Esophagus muscularis mucosa (tissue), 4 donors: ENCODE measurements around the gene MALSU1. TPM values are rescaled to one million over a fixed set of nuclear protein-coding genes. Genes with fewer than 3 reads are reported as not detected.

ENCODE experiments used
- DNase-seq: peaks from one replicate; pipeline ENCODE4 v3.0.0-alpha.2; 2017; ENCODE audit errors: extremely low spot score
- H3K27ac ChIP-seq, 4 donors: fragments of 200-600 bp; sonication (generic); replicated peaks in 1 of 4; 1 replicate in 3 of 4; 2 replicates in 1 of 4; pipeline ENCODE4 v1.5.1; 2016 to 2019; ENCODE audit warnings: mild to moderate bottlenecking in 1 of 4
- H3K27me3 ChIP-seq, 4 donors: fragments of 200-600 bp; sonication (generic); one replicate each; pipeline versions ENCODE4 v1.5.1 to v1.6.0; 2016 to 2019
- H3K36me3 ChIP-seq, 4 donors: fragments of 200-600 bp; sonication (generic); one replicate each; pipeline ENCODE4 v1.5.1; 2016 to 2019
- H3K4me1 ChIP-seq, 4 donors: fragments of 200-600 bp; sonication (generic); one replicate each; pipeline ENCODE4 v1.5.1; 2016 to 2019
- H3K4me3 ChIP-seq, 4 donors: fragments of 200-600 bp; sonication (generic); 1 replicate in 2 of 4; 2 replicates in 2 of 4; pipeline ENCODE4 v1.5.1; 2016 to 2019; ENCODE audit warnings: mild to moderate bottlenecking in 4 of 4, moderate library complexity in 1 of 4
- H3K9me3 ChIP-seq, 4 donors: fragments of 200-600 bp; sonication (generic); 1 replicate in 3 of 4; 2 replicates in 1 of 4; pipeline ENCODE4 v1.5.1; 2016 to 2019
- EP300 ChIP-seq: sonication (generic); formaldehyde crosslinking; IDR thresholded peaks from one replicate; pipeline ENCODE4 v1.6.1; 2017; ENCODE audit warnings: antibody characterized with exemption
- POLR2A ChIP-seq: fragments of 450-650 bp; IDR thresholded peaks from one replicate; pipeline ENCODE4 v1.6.1; 2017; ENCODE audit warnings: antibody characterized with exemption, moderate library complexity, mild to moderate bottlenecking, low read depth
- POLR2AphosphoS5 ChIP-seq, 2 donors: sonication (generic); formaldehyde crosslinking; IDR thresholded peaks; one replicate each; pipeline ENCODE4 v1.6.1; 2017; ENCODE audit warnings: antibody characterized with exemption in 2 of 2
- WGBS: methylation state at CpG from one replicate; pipeline ENCODE4 v1.1.5; 2018; 5-methylcytosine and 5-hydroxymethylcytosine counted together
- intact Hi-C: fragments of 100-400 bp; cut with DNase I; formaldehyde crosslinking; loops from one replicate; pipeline ENCODE4 v1.15.1; 2023
- total RNA-seq, 4 donors: library from RNA; depleted of rRNA; stranded (reverse); fragments of >200 nt; gene quantifications; one replicate each; pipeline versions ENCODE4 v1.1.0 to v1.2.1, GENCODE V29; 2016
- TF ChIP-seq, protein P1 (sequence below), 3 experiments: fragments of 200-600 bp in 2 of 3; fragments of 450-650 bp in 1 of 3; sonication (generic) in 2 of 3; IDR thresholded peaks; one replicate each; pipeline ENCODE4 v1.5.1; 2017 to 2019; ENCODE audit warnings: antibody characterized with exemption in 3 of 3, mild to moderate bottlenecking in 2 of 3, moderate library complexity in 1 of 3

Gene MALSU1
- total RNA-seq, 4 donors from 2014 or later: 39.0 to 74.2 (median 63.3) TPM

DNA sequence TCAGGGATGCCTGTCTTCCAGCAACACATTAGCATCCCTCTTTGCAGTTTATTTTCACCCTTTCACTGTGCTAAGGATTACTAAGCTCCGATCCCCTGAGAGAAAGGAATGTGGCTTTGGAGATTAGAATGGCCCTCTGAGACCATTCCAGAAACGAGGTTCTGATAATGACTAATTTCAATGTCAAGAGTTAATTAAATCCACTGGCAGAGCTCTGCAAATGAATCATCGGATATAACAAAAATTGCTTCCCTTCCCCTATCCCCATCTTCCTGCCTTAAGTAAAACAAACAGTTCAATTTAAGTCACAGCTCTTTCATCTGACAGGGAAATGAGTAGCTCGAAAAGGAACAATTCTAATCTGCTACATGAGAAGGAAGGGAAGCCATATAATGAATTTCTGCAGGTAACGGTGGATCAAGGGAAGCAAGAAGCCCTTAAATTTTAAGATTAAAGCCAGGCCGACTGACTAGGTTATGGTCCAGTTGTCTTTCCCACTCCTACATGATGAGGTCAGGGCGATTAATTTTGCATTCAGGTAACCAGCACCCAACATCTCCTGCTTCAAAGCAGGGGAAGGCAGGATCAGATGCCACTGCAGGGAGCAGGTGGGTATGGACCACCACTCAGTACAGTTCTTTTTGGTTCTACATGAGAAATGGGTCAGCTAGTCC is 50.5 kb downstream of the MALSU1 start:
- no peak for DNase-seq
- no peaks in the 10 kb centered on the region for H3K36me3 ChIP-seq
- intact Hi-C loops: no loop called here
- H3K27ac ChIP-seq: no peak overlapping the region
- WGBS: 73% methylated on average over 7 of the region's 7 CpGs
- H3K4me1 ChIP-seq: no peaks in the 10 kb centered on the region
- TF ChIP-seq POLR2AphosphoS5 (IDR thresholded peaks at IDR 0.05) (no peak), EP300 (no peak)
- H3K27me3 ChIP-seq: no peaks in the 10 kb centered on the region
- no peaks in the 10 kb centered on the region for H3K9me3 ChIP-seq
- no peak overlapping the region for H3K4me3 ChIP-seq

DNA sequence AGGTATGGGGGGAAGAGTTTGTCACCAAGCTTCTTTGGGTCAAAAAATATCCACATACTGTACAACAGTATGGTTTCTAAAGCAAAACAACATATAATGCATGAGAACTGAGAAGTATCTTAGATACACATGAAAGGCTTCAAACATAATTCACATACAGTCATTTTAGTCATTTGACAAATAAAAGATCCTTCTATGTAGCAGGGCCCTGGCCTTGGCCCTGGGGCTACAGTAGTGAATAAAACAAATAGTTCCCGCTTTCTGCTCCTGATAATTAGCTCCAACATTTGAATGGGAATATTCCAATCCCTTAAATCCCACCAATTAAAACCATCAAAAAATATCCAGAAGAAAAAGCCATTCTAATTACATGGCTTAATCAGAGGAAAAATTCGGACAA is 51.3 kb downstream of the MALSU1 start:
- H3K4me3 ChIP-seq: no peak overlapping the region
- no peaks in the 10 kb centered on the region for H3K27me3 ChIP-seq
- H3K36me3 ChIP-seq: no peaks in the 10 kb centered on the region
- TF ChIP-seq POLR2A (no peak), POLR2AphosphoS5 (IDR thresholded peaks at IDR 0.05) (no peak), EP300 (no peak)
- TF ChIP-seq, protein P1, sequence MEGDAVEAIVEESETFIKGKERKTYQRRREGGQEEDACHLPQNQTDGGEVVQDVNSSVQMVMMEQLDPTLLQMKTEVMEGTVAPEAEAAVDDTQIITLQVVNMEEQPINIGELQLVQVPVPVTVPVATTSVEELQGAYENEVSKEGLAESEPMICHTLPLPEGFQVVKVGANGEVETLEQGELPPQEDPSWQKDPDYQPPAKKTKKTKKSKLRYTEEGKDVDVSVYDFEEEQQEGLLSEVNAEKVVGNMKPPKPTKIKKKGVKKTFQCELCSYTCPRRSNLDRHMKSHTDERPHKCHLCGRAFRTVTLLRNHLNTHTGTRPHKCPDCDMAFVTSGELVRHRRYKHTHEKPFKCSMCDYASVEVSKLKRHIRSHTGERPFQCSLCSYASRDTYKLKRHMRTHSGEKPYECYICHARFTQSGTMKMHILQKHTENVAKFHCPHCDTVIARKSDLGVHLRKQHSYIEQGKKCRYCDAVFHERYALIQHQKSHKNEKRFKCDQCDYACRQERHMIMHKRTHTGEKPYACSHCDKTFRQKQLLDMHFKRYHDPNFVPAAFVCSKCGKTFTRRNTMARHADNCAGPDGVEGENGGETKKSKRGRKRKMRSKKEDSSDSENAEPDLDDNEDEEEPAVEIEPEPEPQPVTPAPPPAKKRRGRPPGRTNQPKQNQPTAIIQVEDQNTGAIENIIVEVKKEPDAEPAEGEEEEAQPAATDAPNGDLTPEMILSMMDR (IDR thresholded peaks at IDR 0.05): no peak
- H3K27ac ChIP-seq: no peak overlapping the region
- H3K4me1 ChIP-seq: no peaks in the 10 kb centered on the region
- intact Hi-C loops: no loop called here
- no peak for DNase-seq
- 92% methylated on average over 2 of the region's 2 CpGs for WGBS
- H3K9me3 ChIP-seq: no peaks in the 10 kb centered on the region

DNA sequence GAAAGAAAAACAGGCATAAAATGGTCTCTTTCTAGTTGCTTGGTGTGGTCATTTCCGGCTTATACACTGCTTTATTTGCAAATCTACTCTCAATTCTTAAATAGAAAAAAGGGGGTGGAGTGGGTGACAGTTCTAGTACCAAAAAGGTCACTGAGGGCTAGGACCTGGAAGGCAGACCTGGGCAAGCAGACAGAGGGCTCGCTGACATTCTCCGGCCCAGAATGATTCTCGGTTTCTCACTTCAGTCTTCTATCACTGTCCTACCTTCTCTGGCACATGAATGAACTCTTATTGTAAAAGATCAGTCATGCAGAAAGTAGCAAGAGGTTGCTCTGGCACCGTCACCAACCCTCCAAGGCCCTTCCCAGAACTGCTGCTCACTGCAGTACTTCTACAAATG is 54.0 kb downstream of the MALSU1 start:
- Histone ChIP-seq H3K27me3 (no peaks in the 10 kb centered on the region), H3K4me1 (no peaks in the 10 kb centered on the region), H3K27ac (no peak overlapping the region), H3K9me3 (no peaks in the 10 kb centered on the region), H3K4me3 (no peak overlapping the region), H3K36me3 (no peaks in the 10 kb centered on the region)
- intact Hi-C loops: no loop called here
- WGBS: 98% methylated on average over 5 of the region's 5 CpGs
- DNase-seq: no peak
- TF ChIP-seq EP300 (no peak), POLR2AphosphoS5 (IDR thresholded peaks at IDR 0.05) (no peak), POLR2A (no peak)
- TF ChIP-seq, protein P1 (IDR thresholded peaks at IDR 0.05): no peak

DNA sequence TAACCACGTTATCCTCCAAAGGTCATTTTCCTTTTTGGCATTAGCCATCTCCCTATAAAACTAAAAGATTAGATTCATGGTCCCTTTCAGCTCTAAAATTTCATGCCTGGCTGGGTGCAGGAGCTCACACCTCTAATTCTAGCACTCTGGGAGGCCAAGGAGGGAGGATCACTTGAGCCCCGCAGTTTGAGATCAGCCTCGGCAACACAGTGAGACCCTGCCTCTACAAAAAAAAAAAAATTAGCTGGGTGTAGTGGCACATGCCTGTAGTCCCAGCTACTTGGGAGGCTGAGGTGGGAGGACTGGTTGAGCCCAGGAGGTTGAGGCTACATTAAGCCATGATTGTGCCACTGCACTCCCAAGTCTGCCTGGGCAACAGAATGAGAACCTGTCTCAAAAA is 57.0 kb downstream of the MALSU1 start:
- 80% methylated on average over 3 of the region's 3 CpGs for WGBS
- H3K4me1 ChIP-seq: no peaks in the 10 kb centered on the region

DNA sequence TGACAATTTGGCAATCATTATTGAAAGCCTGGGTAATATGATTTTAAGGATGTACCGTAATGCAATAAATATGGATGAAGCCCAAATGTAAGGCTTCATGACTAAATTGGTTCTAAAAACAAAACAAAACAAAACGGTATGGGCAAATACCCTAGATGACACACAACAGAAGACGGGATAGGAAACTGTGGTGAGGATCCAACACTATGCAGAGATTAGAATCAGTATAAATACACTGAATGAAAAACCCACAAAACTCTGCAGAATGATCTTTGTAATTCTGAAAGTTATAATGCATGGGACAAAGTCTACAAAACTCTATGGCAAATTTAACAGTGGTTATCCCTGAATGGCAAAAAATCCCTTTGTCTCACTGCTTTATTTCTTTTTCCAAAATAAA is 57.6 kb downstream of the MALSU1 start:
- Histone ChIP-seq H3K27me3 (no peaks in the 10 kb centered on the region), H3K4me3 (no peak overlapping the region), H3K36me3 (no peaks in the 10 kb centered on the region), H3K4me1 (no peaks in the 10 kb centered on the region), H3K9me3 (no peaks in the 10 kb centered on the region), H3K27ac (no peak overlapping the region)
- DNase-seq: no peak
- intact Hi-C loops: no loop called here
- WGBS: 73% methylated on average over 3 of the region's 3 CpGs
- TF ChIP-seq POLR2A (no peak), POLR2AphosphoS5 (IDR thresholded peaks at IDR 0.05) (no peak), EP300 (no peak)
- TF ChIP-seq, protein P1 (IDR thresholded peaks at IDR 0.05): no peak

More for the DNA sequence above, 57.0 kb downstream of the MALSU1 start:
- Histone ChIP-seq H3K4me3 (no peak overlapping the region), H3K9me3 (no peaks in the 10 kb centered on the region), H3K27ac (no peak overlapping the region), H3K27me3 (no peaks in the 10 kb centered on the region), H3K36me3 (no peaks in the 10 kb centered on the region)
- DNase-seq: no peak
- TF ChIP-seq POLR2A (no peak), POLR2AphosphoS5 (IDR thresholded peaks at IDR 0.05) (no peak), EP300 (no peak)
- TF ChIP-seq, protein P1 (IDR thresholded peaks at IDR 0.05): no peak
- intact Hi-C loops: no loop called here
